SJSA1 (cell line): ENCODE data around the gene GYS1. TPM values are rescaled to one million over a fixed set of nuclear protein-coding genes. Genes with fewer than 3 reads are reported as not detected.
"Not testable (repeated sequence)": the region's sequence is repeated elsewhere in the genome, so short reads cannot be mapped to it uniquely, and the experiment has no call there.

Source experiments
- DNase-seq, 2 experiments: peaks; one replicate each; pipeline ENCODE4 v3.0.0-alpha.2; 2015 to 2020; ENCODE audit warnings: low spot score in 2 of 2, low read depth in 1 of 2
- H3K27ac ChIP-seq: fragments of 250-450 bp; sonication (Bioruptor Pico); 2 replicates; pipeline ENCODE4 v1.5.1; 2020; ENCODE audit warnings: mild to moderate bottlenecking, moderate library complexity
- H3K27me3 ChIP-seq: fragments of 250-450 bp; sonication (Bioruptor Pico); replicated peaks from 2 replicates; pipeline ENCODE4 v1.5.1; 2020; ENCODE audit warnings: mild to moderate bottlenecking, moderate library complexity
- H3K36me3 ChIP-seq: fragments of 250-450 bp; sonication (Bioruptor Pico); 2 replicates; pipeline ENCODE4 v1.5.1; 2020; ENCODE audit warnings: mild to moderate bottlenecking
- H3K4me1 ChIP-seq: fragments of 250-450 bp; sonication (Bioruptor Pico); replicated peaks from 2 replicates; pipeline ENCODE4 v1.6.1; 2021; ENCODE audit warnings: mild to moderate bottlenecking
- H3K4me3 ChIP-seq: fragments of 250-450 bp; sonication (Bioruptor Pico); 2 replicates; pipeline ENCODE4 v1.5.1; 2020; ENCODE audit warnings: mild to moderate bottlenecking
- H3K9me3 ChIP-seq: fragments of 250-450 bp; sonication (Bioruptor Pico); replicated peaks from 2 replicates; pipeline ENCODE4 v1.5.1; 2020; ENCODE audit warnings: mild to moderate bottlenecking
- total RNA-seq: library from RNA; depleted of rRNA; stranded (reverse); fragments of >200 nt; shearing (Covaris generic); gene quantifications from 2 replicates; pipeline ENCODE4 v1.2.3, GENCODE V29; 2014

Gene GYS1
- total RNA-seq, 1 experiment from 2014 or later = 38.2 TPM

DNA sequence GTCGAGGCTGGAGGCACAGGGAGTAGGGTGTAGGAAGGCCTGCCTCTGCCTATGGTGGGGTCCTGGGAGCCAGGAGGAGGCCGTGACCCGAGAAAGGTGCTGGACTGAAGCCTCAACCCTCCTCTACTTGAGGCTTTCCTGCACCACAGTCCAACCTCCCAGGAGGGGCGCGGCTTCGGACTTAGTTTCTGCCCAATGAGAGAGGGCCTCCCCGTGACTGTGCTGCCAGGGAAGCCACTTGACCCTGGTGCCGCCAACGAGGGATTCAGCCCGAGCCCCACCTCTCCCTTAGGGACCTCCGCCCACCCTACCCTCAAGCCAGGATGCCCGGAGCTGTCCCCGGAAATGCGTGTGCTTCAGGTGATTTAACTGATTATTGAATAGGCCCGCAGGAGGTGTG lies 31.1 kb upstream of the GYS1 start, which contains the start of gene CGB3:
TSS of gene CGB3 (minus strand) at position 101 of the 400 bp plus-strand sequence. CDS start 362 bp downstream, outside the sequence.
- H3K9me3 ChIP-seq, H3K27ac ChIP-seq, H3K4me1 ChIP-seq, H3K4me3 ChIP-seq, H3K36me3 ChIP-seq, H3K27me3 ChIP-seq, DNase-seq: not testable (repeated sequence)

DNA sequence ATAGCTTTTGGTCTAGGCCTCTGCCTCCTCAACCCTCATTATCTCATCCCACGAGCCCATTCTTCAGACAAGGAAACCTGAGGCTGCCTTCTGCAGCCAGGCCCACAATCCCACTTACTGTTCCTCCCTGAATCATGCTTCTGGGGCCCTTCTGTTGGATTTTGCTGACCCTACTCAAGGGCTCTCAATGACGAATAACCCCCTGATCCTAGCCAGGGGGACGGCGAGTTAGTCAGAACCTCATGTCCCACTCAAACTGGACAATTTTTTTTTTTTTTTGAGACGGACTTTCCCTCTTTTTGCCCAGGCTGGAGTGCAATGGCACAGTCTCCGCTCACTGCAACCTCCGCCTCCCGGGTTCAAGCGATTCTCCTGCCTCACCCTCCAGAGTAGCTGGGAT lies 29.0 kb upstream of the GYS1 start:
- H3K9me3 ChIP-seq = 0 out of 2 replicates have a peak, but pooled peaks cover 3% of the 10 kb centered on the region
- no peak for DNase-seq
- no peaks in the 10 kb centered on the region for H3K36me3 ChIP-seq
- no peak overlapping the region for H3K4me3 ChIP-seq
- no peaks in the 10 kb centered on the region for H3K27me3 ChIP-seq
- H3K27ac ChIP-seq = no peak overlapping the region
- H3K4me1 ChIP-seq = peaks cover 20% of the 10 kb centered on the region

DNA sequence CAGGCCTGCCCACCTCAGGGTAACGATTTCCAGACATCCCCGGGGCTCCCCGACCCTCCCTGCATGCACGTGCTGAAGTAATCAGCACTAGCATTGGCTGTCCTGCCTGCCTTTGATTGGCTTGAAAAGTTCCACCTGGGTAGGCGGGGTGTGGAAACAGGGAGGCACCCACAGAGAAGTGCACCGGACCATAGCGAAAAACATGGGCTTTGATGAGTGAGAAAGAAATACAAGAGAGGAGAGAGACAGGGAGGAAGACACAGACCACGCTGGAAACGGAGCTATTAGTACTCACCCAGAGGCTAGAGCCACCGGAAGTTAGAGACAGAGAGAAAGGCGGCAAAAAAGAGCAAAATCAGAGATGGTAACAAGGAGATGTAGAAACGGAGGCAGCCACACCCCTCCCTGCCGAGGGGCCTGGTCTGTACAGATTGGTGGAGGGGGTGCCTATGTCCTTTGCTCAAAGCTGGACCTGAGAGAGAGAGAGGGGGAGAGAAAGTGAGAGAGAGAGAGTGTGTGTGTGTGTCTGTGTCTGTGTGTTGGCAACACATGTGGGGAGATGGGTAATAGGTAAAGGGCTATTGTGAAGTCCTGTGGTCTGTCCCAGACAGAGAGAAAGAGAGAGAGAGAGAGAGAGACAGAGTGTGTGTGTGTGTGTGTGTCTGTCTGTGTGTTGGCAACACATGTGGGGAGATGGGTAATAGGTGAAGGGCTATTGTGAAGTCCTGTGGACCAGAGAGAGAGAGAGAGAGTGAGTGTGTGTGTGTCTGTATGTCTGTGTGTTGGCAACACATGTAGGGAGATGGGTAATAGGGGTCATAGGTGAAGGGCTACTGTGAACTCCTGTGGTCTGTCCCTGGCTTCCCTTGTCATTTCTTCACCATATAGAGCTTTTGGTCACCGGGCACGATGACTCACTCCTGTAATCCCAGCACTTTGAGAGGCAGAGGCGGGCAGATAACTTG lies 28.1 kb upstream of the GYS1 start:
- Histone ChIP-seq H3K36me3 (no peaks in the 10 kb centered on the region), H3K4me1 (peaks cover 20% of the 10 kb centered on the region), H3K27ac (no peak overlapping the region), H3K4me3 (no peak overlapping the region), H3K27me3 (no peaks in the 10 kb centered on the region), H3K9me3 (0 out of 2 replicates have a peak, but pooled peaks cover 3% of the 10 kb centered on the region)
- DNase-seq = peak in 1 of 2 experiments; percentile 37

DNA sequence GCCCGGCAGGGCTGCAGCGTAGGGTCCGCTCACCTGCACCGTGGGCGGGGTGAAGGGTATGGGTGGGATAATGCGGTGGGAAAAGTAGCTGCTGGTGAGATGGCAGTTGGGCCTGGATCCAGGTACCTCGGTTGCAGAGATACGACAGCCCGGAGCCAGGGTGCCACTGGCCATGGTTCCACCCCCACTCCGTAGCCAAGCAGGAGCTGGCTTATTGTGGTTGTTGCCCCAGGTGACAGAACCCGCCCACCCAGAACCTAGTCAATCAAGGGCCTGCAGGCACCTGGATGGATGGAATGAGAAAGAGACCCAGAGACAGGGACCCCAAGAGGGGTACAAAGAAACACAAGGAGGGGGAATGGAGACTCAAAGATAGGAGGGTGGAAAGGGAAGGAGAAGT lies 27.2 kb upstream of the GYS1 start:
- Histone ChIP-seq H3K36me3 (peaks cover 7% of the 10 kb centered on the region), H3K4me1 (peaks cover 20% of the 10 kb centered on the region), H3K9me3 (0 out of 2 replicates have a peak, but pooled peaks cover 3% of the 10 kb centered on the region), H3K4me3 (no peak overlapping the region), H3K27ac (no peak overlapping the region), H3K27me3 (no peaks in the 10 kb centered on the region)
- no peak for DNase-seq

DNA sequence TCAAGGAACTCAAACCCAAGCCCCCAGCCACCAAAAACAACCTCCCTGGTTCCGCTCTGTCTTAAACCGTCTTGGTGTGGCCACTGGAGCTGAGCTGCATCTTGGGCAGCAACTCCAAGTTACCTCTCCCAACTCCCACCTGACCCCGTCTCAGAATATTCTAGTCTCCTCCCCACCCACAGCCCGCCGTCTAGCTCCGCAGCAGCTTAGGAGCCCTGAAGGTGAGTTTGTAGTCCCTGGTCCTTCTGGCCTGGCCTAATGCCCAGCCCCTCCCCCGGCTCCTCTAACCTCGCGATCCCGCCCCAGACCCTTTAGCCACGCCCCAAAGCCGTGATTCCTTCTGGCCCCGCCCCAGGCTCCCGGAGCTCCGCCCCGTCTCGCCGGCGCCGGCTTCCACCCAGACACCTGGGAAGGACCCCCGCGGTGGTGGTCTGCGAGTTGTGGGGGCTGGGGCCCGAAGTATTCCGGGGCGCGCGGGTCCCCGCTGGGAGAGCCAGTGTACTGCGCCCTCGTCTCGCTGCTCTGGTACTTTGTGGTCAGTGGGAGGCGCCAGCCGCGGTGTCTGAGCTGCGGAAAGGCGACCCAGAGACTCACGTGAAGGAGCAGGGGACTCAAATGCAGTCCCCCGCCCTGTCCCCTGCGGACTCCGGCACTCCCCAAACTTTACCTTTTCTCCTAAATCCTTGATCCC lies 26.3 kb upstream of the GYS1 start:
- Histone ChIP-seq H3K36me3 (peaks cover 16% of the 10 kb centered on the region), H3K9me3 (0 out of 2 replicates have a peak, but pooled peaks cover 3% of the 10 kb centered on the region), H3K4me3 (peak overlapping the region; percentile 43), H3K4me1 (peaks cover 20% of the 10 kb centered on the region), H3K27ac (no peak overlapping the region), H3K27me3 (no peaks in the 10 kb centered on the region)
- peak; percentile 43 to 70 for DNase-seq

DNA sequence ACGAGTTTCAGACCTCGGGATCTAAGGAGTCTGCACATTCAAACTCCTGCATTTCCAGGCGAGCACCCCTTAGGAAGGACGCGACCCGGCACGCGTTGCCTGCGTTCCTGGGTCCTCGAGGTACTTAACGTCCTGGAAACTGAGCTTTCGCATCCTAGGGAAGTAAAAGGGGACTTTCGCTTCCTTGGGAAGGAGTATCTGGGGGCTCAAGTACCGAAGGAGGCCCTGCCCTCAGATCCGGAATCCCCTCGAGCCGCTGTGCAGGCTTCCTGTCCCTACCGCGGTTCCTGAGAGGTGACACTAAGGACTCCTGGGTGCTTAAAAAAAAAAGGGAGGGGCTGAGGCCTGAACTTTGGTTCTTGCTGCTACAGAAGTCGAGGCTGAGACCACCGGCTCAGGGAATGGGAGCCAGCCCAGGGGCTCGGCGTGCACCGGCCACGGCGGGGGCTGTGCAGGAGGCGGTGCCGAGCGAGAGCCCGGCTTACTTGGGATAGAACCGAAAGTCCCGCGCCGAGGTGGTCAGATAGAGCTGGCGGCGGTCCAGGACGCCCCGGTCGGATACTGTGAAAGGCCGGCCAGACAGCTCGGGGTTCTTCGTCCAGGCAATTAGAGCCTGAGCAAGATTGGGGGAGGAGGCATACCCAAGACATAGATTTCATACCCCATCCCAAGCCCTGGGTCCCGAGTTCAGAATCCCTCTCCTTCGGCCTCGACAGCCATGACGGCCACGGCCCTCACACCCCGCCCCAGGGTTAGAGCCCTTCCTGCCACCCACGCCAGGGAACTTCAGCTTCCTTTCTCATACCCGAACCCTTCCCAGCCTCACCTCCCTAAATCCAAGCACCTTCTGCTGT lies 25.5 kb upstream of the GYS1 start:
- H3K27me3 ChIP-seq, H3K9me3 ChIP-seq, H3K27ac ChIP-seq: not testable (repeated sequence)
- Histone ChIP-seq H3K36me3 (peaks cover 24% of the 10 kb centered on the region), H3K4me3 (peak overlapping the region; percentile 43), H3K4me1 (peaks cover 20% of the 10 kb centered on the region)
- peak in 1 of 2 experiments; percentile 55 for DNase-seq

DNA sequence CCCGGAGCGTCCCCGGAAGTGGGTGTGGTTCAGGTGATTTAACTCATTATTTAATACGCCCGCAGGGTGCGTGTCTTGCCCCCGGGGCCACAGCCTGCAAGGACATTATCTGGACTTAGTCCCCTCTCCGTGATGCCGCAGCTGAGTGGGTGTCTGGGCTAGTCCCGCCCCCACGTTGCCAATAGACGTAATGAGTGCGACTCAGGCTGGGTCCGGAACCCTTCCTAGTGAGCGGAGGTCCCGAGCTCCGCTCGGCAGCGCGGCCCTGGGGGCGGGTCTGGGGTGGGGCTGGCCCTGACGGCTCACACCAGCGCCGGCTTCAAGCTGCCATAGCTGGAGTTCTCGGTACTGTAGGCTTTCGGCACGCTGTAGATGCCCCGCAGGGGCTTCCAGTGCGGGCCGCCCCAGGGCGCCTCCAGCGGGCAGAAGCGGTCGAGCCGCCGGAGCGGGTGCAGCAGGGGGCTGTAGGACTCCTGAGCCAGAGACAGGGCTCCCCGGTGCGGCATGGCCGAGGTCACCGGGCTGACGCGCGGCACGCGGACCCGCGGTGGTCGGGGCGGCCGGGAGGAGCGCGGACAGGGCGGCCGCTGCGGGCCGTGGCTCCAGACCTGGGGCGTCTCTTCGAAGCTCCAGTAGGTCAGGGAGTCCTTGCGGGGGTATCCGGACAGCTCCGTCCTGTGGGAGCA lies 24.7 kb upstream of the GYS1 start:
- Histone ChIP-seq H3K4me1 (peaks cover 20% of the 10 kb centered on the region), H3K27me3 (no peaks in the 10 kb centered on the region), H3K27ac (no peak overlapping the region), H3K9me3 (0 out of 2 replicates have a peak, but pooled peaks cover 3% of the 10 kb centered on the region), H3K36me3 (peaks cover 30% of the 10 kb centered on the region), H3K4me3 (peak overlapping the region; percentile 43)
- peak; percentile 70 to 84 for DNase-seq

DNA sequence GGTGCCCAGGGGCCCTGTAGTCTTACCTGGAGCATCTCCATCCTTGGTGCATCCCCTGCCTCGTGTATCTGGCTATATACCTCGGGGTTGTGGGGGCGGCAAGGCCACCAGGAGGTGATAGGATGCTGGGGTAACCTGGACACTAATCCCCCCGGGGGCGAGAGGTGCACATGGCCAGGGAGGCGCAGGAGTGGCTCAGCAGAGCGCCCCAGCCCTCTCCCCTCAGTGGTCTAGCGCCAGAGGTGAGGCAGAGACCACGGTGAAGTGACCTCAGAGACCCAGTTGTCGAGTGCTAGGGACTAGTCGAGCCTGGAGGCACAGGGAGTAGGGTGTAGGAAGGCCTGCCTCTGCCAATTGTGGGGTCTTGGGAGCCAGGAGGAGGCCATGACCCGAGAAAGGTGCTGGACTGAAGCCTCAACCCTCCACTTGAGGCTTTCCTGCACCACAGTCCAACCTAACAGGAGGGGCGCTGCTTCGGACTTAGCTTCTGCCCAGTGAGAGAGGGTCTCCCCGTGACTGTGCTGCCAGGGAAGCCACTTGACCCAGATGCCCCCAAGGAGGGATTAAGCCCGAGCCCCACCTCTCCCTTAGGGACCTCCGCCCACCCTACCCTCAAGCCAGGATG lies 24.0 kb upstream of the GYS1 start, which contains the start of gene LHB:
TSS of gene LHB (minus strand) at position 51 of the 625 bp plus-strand sequence. CDS start at position 41, 10 bp downstream.
- H3K9me3 ChIP-seq = 0 out of 2 replicates have a peak, but pooled peaks cover 3% of the 10 kb centered on the region
- H3K27me3 ChIP-seq = no peaks in the 10 kb centered on the region
- peaks cover 20% of the 10 kb centered on the region for H3K4me1 ChIP-seq
- DNase-seq = no peak
- H3K36me3 ChIP-seq = peaks cover 36% of the 10 kb centered on the region
- no peak within 1 kb of the TSS for H3K27ac ChIP-seq
- H3K4me3 ChIP-seq = peak within 1 kb of the TSS; percentile 43

DNA sequence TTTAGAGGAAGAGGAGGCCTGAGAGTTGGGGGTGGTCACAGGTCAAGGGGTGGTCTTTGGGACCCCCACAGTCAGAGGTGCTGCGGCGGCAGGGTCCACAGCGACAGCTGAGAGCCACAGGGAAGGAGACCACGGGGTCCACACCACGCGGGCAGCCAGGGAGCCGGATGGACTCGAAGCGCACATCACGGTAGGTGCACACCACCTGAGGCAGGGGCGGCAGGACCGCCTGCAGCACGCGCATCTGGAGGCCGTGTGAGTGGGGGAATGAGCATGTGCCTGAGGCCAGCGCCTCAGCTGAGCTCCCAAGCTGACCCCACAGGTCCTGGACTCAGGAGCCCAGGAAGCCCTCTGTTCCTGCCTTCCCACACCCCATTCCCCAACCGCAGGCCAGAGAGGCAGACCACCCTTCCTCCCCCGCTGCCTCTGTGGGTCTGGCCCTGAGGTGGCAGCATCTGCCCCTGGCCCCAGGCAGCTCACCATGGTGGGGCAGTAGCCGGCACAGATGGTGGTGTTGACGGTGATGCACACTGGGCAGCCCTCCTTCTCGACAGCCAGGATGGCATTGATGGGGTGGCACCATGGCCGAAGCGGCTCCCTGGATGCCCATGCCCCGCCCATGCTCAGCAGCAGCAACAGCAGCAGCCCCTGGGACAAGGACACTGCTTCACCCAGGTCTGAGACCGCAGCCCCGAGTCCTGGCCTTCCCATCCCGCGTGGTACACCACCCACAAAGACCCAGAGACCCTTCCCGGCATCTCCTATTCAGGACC lies 23.1 kb upstream of the GYS1 start:
- H3K27me3 ChIP-seq = no peaks in the 10 kb centered on the region
- H3K9me3 ChIP-seq = 0 out of 2 replicates have a peak, but pooled peaks cover 3% of the 10 kb centered on the region
- H3K36me3 ChIP-seq = peaks cover 45% of the 10 kb centered on the region
- H3K4me3 ChIP-seq = no peak overlapping the region
- H3K27ac ChIP-seq = no peak overlapping the region
- H3K4me1 ChIP-seq = peaks cover 20% of the 10 kb centered on the region
- no peak for DNase-seq

DNA sequence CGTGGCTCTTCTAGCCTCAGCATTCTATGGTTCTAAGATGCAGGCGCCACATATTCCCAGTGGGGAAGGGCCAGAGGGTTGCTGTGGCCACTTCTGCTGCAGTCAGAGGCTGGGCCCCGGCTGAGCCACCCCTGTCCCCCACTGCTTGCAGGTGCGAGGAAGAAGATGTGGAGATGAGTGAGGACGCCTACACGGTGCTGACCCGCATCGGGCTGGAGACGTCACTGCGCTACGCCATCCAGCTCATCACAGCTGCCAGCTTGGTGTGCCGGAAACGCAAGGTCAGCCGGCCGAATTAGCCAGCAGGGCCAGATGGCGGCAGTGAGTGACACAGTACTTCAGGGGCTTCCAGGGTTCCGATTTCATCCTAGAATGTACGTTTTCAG lies 21.8 kb upstream of the GYS1 start:
- Histone ChIP-seq H3K36me3 (peaks cover 58% of the 10 kb centered on the region), H3K27me3 (no peaks in the 10 kb centered on the region), H3K4me3 (no peak overlapping the region), H3K27ac (no peak overlapping the region), H3K9me3 (0 out of 2 replicates have a peak, but pooled peaks cover 3% of the 10 kb centered on the region), H3K4me1 (peaks cover 20% of the 10 kb centered on the region)
- DNase-seq = no peak

DNA sequence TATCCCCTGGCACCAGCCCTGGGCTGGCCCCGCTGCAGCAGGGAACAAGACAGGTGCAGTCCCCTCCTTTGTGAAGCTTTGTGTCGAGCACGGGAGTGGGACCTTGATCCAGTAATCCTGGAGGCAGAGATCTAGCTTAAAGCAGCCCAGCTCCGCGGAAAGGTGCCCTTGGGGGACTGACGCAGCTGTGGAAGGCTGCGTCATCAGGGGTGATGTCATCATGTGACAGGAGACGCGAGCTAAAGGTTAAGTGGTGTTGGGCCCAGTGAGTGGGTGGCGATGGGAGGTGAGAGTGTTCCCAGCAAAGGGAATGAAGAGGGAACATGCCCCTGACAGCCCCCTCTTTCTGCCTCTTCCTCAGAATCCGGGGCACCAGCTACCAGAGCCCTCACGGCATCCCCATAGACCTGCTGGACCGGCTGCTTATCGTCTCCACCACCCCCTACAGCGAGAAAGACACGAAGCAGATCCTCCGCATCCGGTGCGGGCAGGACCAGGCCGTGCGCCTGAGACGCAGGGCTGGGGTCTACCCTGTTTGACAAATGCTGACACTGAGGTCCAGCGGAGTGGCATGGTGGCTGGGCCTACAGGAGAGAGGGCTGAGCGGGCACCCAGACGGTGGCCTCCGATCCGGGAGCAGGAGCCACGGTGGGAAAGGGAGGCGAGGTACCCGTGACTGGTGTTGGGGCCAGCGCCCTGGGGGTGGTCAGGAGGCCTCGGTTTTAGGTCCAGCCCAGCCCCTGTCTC lies 21.2 kb upstream of the GYS1 start:
- Histone ChIP-seq H3K9me3 (no peaks in the 10 kb centered on the region), H3K27me3 (no peaks in the 10 kb centered on the region), H3K4me1 (peaks cover 16% of the 10 kb centered on the region), H3K36me3 (peaks cover 64% of the 10 kb centered on the region), H3K27ac (no peak overlapping the region), H3K4me3 (no peak overlapping the region)
- no peak for DNase-seq
